HG02840 (cell line): ENCODE measurements around the gene MLXIP.
"Not testable (repeated sequence)": the region's sequence is repeated elsewhere in the genome, so short reads cannot be mapped to it uniquely, and the experiment has no call there.

Source experiments
- ATAC-seq: cut with Tn5 transposase; IDR thresholded peaks from one replicate; pipeline ENCODE4 v1.9.1; 2021; ENCODE audit warnings: mild to moderate bottlenecking, moderate library complexity, moderate number of reproducible peaks; ENCODE audit not compliant: unreplicated experiment, low FRiP score

The MLXIP gene

GRCh38 chr12:122051231-122051876 is 27.2 kb upstream of the MLXIP start:
- ATAC-seq, result no peak

- ATAC-seq, result no peak
Observed at GRCh38 chr12:122052285-122052684, 26.3 kb upstream of the MLXIP start.

- ATAC-seq, result no peak
Observed at GRCh38 chr12:122054842-122055520, 23.6 kb upstream of the MLXIP start.

GRCh38 chr12:122056406-122056805 is 22.1 kb upstream of the MLXIP start:
- ATAC-seq, result not testable (repeated sequence)

GRCh38 chr12:122057007-122057735 is 21.4 kb upstream of the MLXIP start:
- no peak for ATAC-seq

GRCh38 chr12:122057769-122058168 is 20.8 kb upstream of the MLXIP start:
- ATAC-seq, result no peak

GRCh38 chr12:122058549-122059149 is 19.9 kb upstream of the MLXIP start:
- no peak for ATAC-seq

- no peak for ATAC-seq
Observed at GRCh38 chr12:122059203-122059960, 19.2 kb upstream of the MLXIP start.

- no peak for ATAC-seq
Observed at GRCh38 chr12:122060081-122060501, 18.5 kb upstream of the MLXIP start.

- no peak for ATAC-seq
Observed at GRCh38 chr12:122061253-122061652, 17.3 kb upstream of the MLXIP start.

GRCh38 chr12:122062832-122063693 is 15.5 kb upstream of the MLXIP start:
- no peak for ATAC-seq

GRCh38 chr12:122063694-122064024 is 14.9 kb upstream of the MLXIP start:
- ATAC-seq, result no peak

GRCh38 chr12:122064025-122064777 is 14.4 kb upstream of the MLXIP start:
- no peak for ATAC-seq

- ATAC-seq, result no peak
Observed at GRCh38 chr12:122064780-122065588, 13.6 kb upstream of the MLXIP start.

- no peak for ATAC-seq
Observed at GRCh38 chr12:122067548-122067947, 11.0 kb upstream of the MLXIP start.

- ATAC-seq, result peak; percentile 76
Observed at GRCh38 chr12:122067966-122068365, 10.6 kb upstream of the MLXIP start.

GRCh38 chr12:122072031-122072970 is 6.3 kb upstream of the MLXIP start:
- no peak for ATAC-seq
